ENCODE data around the gene MYO1A.

Gene MYO1A

GRCh38 chr12:57039016-57039798, 10.7 kb downstream of the MYO1A start:
- TF ChIP-seq EGR2 (tag by site-specific recombination; IDR thresholded peaks at IDR 0.05; ENCODE audit: low read depth), result peak; percentile 8; the same call in 1 of the 2 replicates
- no peak for TF ChIP-seq IKZF3 (tag by site-specific recombination; IDR thresholded peaks at IDR 0.05)
- no peak for TF ChIP-seq ZNF133 (tag by site-specific recombination; IDR thresholded peaks at IDR 0.05)
- no peaks in the 10 kb centered on the region for H3K4me1 ChIP-seq (ENCODE audit: control insufficient read depth, insufficient read depth, low read length)
- ChIA-PET CTCF (interaction anchor here (0.9 kb wide), 1 partner anchor 31 kb away, joined by 4 read pairs; no protein-coding TSS in a partner anchor), POLR2A (no interaction called here)
- H3K36me3 ChIP-seq (ENCODE audit: control insufficient read depth in 2 of 2, insufficient read depth in 1 of 2, low read length in 2 of 2), result no peaks in the 10 kb centered on the region
- no peak overlapping the region for H3K27ac ChIP-seq (ENCODE audit: extremely low read depth, low read depth, low read length)
- no peaks in the 10 kb centered on the region for H3K9me3 ChIP-seq (ENCODE audit: control insufficient read depth, insufficient read depth, low read depth, low read length)
- no peak overlapping the region for H3K4me3 ChIP-seq (ENCODE audit: low read depth, low read length)

GRCh38 chr12:57037264-57037663, 12.7 kb downstream of the MYO1A start:
- POLR2A ChIA-PET, result interaction anchor here (0.6 kb wide), 2 partner anchors 15 to 91 kb away, joined by 3 to 7 read pairs; partner anchors contain the start of gene LRP1

GRCh38 chr12:57033431-57033830, 16.5 kb downstream of the MYO1A start:
- H3K4me1 ChIP-seq (ENCODE audit: control insufficient read depth, insufficient read depth, low read length), result peaks cover 5% of the 10 kb centered on the region
- ChIA-PET POLR2A (no interaction called here), CTCF (interaction anchor here (1.6 to 3.6 kb wide), 3 partner anchors 16 to 78 kb away, joined by 5 to 19 read pairs (median 6); partner anchors contain the start of genes MYO1A, STAT6 and ZBTB39)
- H3K36me3 ChIP-seq (ENCODE audit: control insufficient read depth in 2 of 2, insufficient read depth in 1 of 2, low read length in 2 of 2), result no peaks in the 10 kb centered on the region
- H3K9me3 ChIP-seq (ENCODE audit: control insufficient read depth, insufficient read depth, low read depth, low read length), result no peaks in the 10 kb centered on the region
- TF ChIP-seq ELK4 (IDR thresholded peaks at IDR 0.05; ENCODE audit: borderline replicate concordance, low read depth, low read length), result no peak
- no peak for TF ChIP-seq ZNF670 (tag by site-specific recombination; IDR thresholded peaks at IDR 0.05; ENCODE audit: low read depth)
- 0 out of 2 replicates have a peak, but pooled peaks have one; percentile 11 for TF ChIP-seq ZFHX2 (tag by site-specific recombination; conservative IDR thresholded peaks at IDR 0.05)
- no peak for TF ChIP-seq ZNF214 (tag by site-specific recombination; IDR thresholded peaks at IDR 0.05; ENCODE audit: borderline replicate concordance)
- H3K27ac ChIP-seq (ENCODE audit: extremely low read depth, low read depth, low read length), result no peak overlapping the region
- no peak overlapping the region for H3K4me3 ChIP-seq (ENCODE audit: low read depth, low read length)

More at GRCh38 chr12:57037264-57037663, 12.7 kb downstream of the MYO1A start:
- Histone ChIP-seq H3K27ac (ENCODE audit: extremely low read depth, low read depth, low read length) (no peak overlapping the region), H3K4me3 (ENCODE audit: low read depth, low read length) (no peak overlapping the region), H3K4me1 (ENCODE audit: control insufficient read depth, insufficient read depth, low read length) (no peaks in the 10 kb centered on the region), H3K9me3 (ENCODE audit: control insufficient read depth, insufficient read depth, low read depth, low read length) (no peaks in the 10 kb centered on the region), H3K36me3 (ENCODE audit: control insufficient read depth in 2 of 2, insufficient read depth in 1 of 2, low read length in 2 of 2) (no peaks in the 10 kb centered on the region)
- TF ChIP-seq ZNF488 (tag by site-specific recombination; IDR thresholded peaks at IDR 0.05) (no peak), ZNF473 (tag by site-specific recombination; IDR thresholded peaks at IDR 0.05) (no peak), ZNF341 (tag by site-specific recombination; IDR thresholded peaks at IDR 0.05; ENCODE audit: low read depth) (peak; percentile 38; the same call in 1 of the 2 replicates), PRDM10 (tag by site-specific recombination; IDR thresholded peaks at IDR 0.05) (peak; percentile 85)
- CTCF ChIA-PET, result interaction anchor here (0.7 to 1.6 kb wide), 4 partner anchors 20 to 87 kb away, joined by 3 to 6 read pairs (median 4); no protein-coding TSS in a partner anchor

All from HEK293 (cell line).